ENCODE measurements around the gene CCSER2. TPM values are rescaled to one million over a fixed set of nuclear protein-coding genes. Genes with fewer than 3 reads are reported as not detected.

The CCSER2 gene
- total RNA-seq, 3 donors from 2014 or later, result 49.8 to 61.2 (median 49.9) TPM

GRCh38 chr10:84340632-84341537 lies 12.5 kb downstream of the CCSER2 start:
- intact Hi-C loops (cut with DNase I; ENCODE audit: low total_unique reads), result loop anchor here (2.0 kb wide), 1 partner anchor 44 kb away; no protein-coding TSS in a partner anchor
- DNase-seq (ENCODE audit: low spot score in 2 of 2), result no peak
- TF ChIP-seq CTCF (IDR thresholded peaks at IDR 0.05) (no peak), POLR2A (IDR thresholded peaks at IDR 0.05) (no peak), POLR2AphosphoS5 (IDR thresholded peaks at IDR 0.05) (no peak)
- Histone ChIP-seq H3K4me3 (no peak overlapping the region), H3K27me3 (no peaks in the 10 kb centered on the region), H3K27ac (no peak overlapping the region), H3K9me3 (no peaks in the 10 kb centered on the region), H3K4me1 (no peaks in the 10 kb centered on the region), H3K36me3 (no peaks in the 10 kb centered on the region)

- intact Hi-C loops (cut with DNase I; ENCODE audit: low total_unique reads), result loop anchor here (2.0 kb wide), 1 partner anchor 45 kb away; no protein-coding TSS in a partner anchor
- no peak for DNase-seq (ENCODE audit: low spot score in 2 of 2)
- no peak overlapping the region for H3K4me3 ChIP-seq
- no peaks in the 10 kb centered on the region for H3K4me1 ChIP-seq
- no peaks in the 10 kb centered on the region for H3K36me3 ChIP-seq
- no peak for TF ChIP-seq CTCF (IDR thresholded peaks at IDR 0.05)
- TF ChIP-seq POLR2A (IDR thresholded peaks at IDR 0.05), result no peak
- no peak for TF ChIP-seq POLR2AphosphoS5 (IDR thresholded peaks at IDR 0.05)
- no peaks in the 10 kb centered on the region for H3K9me3 ChIP-seq
- no peak overlapping the region for H3K27ac ChIP-seq
- H3K27me3 ChIP-seq, result no peaks in the 10 kb centered on the region
Measured at GRCh38 chr10:84341538-84341856, 13.1 kb downstream of the CCSER2 start.

- H3K36me3 ChIP-seq, result no peaks in the 10 kb centered on the region
- no peaks in the 10 kb centered on the region for H3K9me3 ChIP-seq
- H3K4me1 ChIP-seq, result no peaks in the 10 kb centered on the region
- intact Hi-C loops (cut with DNase I; ENCODE audit: low total_unique reads), result loop anchor here (2.0 kb wide), 1 partner anchor 45 kb away; no protein-coding TSS in a partner anchor
- H3K4me3 ChIP-seq, result no peak overlapping the region
- no peak overlapping the region for H3K27ac ChIP-seq
- DNase-seq (ENCODE audit: low spot score in 2 of 2), result no peak
- TF ChIP-seq CTCF (IDR thresholded peaks at IDR 0.05) (no peak), POLR2AphosphoS5 (IDR thresholded peaks at IDR 0.05) (no peak), POLR2A (IDR thresholded peaks at IDR 0.05) (no peak)
- no peaks in the 10 kb centered on the region for H3K27me3 ChIP-seq
Measured at GRCh38 chr10:84341983-84342382, 13.6 kb downstream of the CCSER2 start.

- Histone ChIP-seq H3K36me3 (no peaks in the 10 kb centered on the region), H3K27me3 (no peaks in the 10 kb centered on the region), H3K27ac (no peak overlapping the region), H3K4me1 (no peaks in the 10 kb centered on the region), H3K4me3 (no peak overlapping the region), H3K9me3 (no peaks in the 10 kb centered on the region)
- TF ChIP-seq POLR2A (IDR thresholded peaks at IDR 0.05) (no peak), POLR2AphosphoS5 (IDR thresholded peaks at IDR 0.05) (no peak), CTCF (IDR thresholded peaks at IDR 0.05) (no peak)
- intact Hi-C loops (cut with DNase I; ENCODE audit: low total_unique reads), result no loop called here
- DNase-seq (ENCODE audit: low spot score in 2 of 2), result no peak
Measured at GRCh38 chr10:84342584-84342983, 14.2 kb downstream of the CCSER2 start.

- no peaks in the 10 kb centered on the region for H3K36me3 ChIP-seq
- TF ChIP-seq CTCF (IDR thresholded peaks at IDR 0.05) (no peak), POLR2A (IDR thresholded peaks at IDR 0.05) (no peak), POLR2AphosphoS5 (IDR thresholded peaks at IDR 0.05) (no peak)
- intact Hi-C loops (cut with DNase I; ENCODE audit: low total_unique reads), result no loop called here
- no peaks in the 10 kb centered on the region for H3K4me1 ChIP-seq
- H3K27ac ChIP-seq, result no peak overlapping the region
- no peak for DNase-seq (ENCODE audit: low spot score in 2 of 2)
- no peaks in the 10 kb centered on the region for H3K27me3 ChIP-seq
- H3K9me3 ChIP-seq, result no peaks in the 10 kb centered on the region
- H3K4me3 ChIP-seq, result no peak overlapping the region
Measured at GRCh38 chr10:84343831-84344230, 15.4 kb downstream of the CCSER2 start.

Measured in breast epithelium (tissue), 4 donors.